Colon (tissue), 2 donors: ENCODE data around the gene MAPT.
"Not testable (repeated sequence)": the region's sequence is repeated elsewhere in the genome, so short reads cannot be mapped to it uniquely, and the experiment has no call there.

Source experiments
- FAIRE-seq: peaks from 2 replicates; lab custom pipeline; 2012; peaks lifted over from hg19 to GRCh38; lab: Jason Lieb, UNC
- donor health status: control.
- donor health status: control.

Gene MAPT

GRCh38 chr17:46010597-46011186 is 116.3 kb downstream of the MAPT start:
- no peak for FAIRE-seq

- no peak for FAIRE-seq
Measured at GRCh38 chr17:46011711-46012505, 117.6 kb downstream of the MAPT start.

DNA sequence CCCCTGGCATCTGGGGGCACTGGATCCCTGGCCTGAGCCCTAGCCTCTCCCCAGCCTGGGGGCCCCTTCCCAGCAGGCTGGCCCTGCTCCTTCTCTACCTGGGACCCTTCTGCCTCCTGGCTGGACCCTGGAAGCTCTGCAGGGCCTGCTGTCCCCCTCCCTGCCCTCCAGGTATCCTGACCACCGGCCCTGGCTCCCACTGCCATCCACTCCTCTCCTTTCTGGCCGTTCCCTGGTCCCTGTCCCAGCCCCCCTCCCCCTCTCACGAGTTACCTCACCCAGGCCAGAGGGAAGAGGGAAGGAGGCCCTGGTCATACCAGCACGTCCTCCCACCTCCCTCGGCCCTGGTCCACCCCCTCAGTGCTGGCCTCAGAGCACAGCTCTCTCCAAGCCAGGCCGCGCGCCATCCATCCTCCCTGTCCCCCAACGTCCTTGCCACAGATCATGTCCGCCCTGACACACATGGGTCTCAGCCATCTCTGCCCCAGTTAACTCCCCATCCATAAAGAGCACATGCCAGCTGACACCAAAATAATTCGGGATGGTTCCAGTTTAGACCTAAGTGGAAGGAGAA is 118.2 kb downstream of the MAPT start:
- no peak for FAIRE-seq

DNA sequence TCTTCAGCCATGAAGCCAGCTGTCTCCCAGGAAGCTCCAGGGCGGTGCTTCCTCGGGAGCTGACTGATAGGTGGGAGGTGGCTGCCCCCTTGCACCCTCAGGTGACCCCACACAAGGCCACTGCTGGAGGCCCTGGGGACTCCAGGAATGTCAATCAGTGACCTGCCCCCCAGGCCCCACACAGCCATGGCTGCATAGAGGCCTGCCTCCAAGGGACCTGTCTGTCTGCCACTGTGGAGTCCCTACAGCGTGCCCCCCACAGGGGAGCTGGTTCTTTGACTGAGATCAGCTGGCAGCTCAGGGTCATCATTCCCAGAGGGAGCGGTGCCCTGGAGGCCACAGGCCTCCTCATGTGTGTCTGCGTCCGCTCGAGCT is 118.8 kb downstream of the MAPT start:
- no peak for FAIRE-seq

- no peak for FAIRE-seq
Measured at GRCh38 chr17:46013502-46014165, 119.3 kb downstream of the MAPT start.

GRCh38 chr17:46019408-46019925 is 125.1 kb downstream of the MAPT start:
- FAIRE-seq = not testable (repeated sequence)

- no peak for FAIRE-seq
Measured at GRCh38 chr17:46020023-46020761, 125.8 kb downstream of the MAPT start.

DNA sequence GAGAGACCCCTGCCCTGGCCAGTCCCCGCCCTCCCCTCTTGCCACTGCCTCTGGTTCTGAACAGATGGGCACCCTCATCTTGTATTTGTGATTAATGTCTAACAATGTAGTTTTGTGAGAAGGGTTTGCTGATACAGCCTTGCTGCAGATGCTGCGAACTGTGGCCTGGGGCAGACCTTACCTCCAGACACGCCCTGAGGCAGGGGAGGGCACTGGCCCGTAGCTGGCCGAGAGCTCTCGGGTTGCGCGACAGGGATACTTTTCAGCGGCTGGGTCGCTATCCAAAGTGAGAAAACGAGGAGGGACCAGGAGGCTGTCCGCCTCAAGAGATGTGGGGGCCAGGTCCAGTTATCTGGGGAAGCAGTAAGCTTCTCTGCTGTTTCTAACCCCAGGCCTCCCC is 126.6 kb downstream of the MAPT start:
- FAIRE-seq = no peak

DNA sequence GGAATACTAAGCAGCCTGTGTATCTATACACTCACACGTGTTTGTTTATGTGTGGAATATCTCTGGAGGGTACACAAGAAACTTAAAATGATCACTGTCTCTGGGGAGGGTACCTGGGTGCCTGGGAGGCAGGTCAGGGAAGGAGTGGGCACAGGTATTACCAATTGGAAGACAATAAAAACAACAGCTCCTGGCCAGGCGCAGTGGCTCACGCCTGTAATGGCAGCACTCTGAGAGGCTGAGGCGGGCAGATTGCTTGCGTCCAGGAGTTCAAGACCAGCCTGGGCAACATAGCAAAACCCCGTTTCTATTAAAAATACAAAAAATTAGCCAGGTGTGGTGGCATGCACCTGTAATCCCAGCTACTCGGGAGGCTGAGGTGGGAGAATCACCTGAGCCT is 129.0 kb downstream of the MAPT start:
- not testable (repeated sequence) for FAIRE-seq

GRCh38 chr17:46023783-46024388 is 129.5 kb downstream of the MAPT start:
- no peak for FAIRE-seq

DNA sequence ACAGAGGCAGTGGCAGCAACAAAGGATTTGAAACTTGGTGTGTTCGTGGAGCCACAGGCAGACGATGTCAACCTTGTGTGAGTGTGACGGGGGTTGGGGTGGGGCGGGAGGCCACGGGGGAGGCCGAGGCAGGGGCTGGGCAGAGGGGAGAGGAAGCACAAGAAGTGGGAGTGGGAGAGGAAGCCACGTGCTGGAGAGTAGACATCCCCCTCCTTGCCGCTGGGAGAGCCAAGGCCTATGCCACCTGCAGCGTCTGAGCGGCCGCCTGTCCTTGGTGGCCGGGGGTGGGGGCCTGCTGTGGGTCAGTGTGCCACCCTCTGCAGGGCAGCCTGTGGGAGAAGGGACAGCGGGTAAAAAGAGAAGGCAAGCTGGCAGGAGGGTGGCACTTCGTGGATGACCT is 130.2 kb downstream of the MAPT start:
- FAIRE-seq = no peak

DNA sequence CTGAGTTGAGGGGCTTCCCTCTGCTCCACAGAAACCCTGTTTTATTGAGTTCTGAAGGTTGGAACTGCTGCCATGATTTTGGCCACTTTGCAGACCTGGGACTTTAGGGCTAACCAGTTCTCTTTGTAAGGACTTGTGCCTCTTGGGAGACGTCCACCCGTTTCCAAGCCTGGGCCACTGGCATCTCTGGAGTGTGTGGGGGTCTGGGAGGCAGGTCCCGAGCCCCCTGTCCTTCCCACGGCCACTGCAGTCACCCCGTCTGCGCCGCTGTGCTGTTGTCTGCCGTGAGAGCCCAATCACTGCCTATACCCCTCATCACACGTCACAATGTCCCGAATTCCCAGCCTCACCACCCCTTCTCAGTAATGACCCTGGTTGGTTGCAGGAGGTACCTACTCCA is 130.7 kb downstream of the MAPT start:
- FAIRE-seq = no peak

- FAIRE-seq = no peak
Measured at GRCh38 chr17:46025510-46026165, 131.3 kb downstream of the MAPT start.

DNA sequence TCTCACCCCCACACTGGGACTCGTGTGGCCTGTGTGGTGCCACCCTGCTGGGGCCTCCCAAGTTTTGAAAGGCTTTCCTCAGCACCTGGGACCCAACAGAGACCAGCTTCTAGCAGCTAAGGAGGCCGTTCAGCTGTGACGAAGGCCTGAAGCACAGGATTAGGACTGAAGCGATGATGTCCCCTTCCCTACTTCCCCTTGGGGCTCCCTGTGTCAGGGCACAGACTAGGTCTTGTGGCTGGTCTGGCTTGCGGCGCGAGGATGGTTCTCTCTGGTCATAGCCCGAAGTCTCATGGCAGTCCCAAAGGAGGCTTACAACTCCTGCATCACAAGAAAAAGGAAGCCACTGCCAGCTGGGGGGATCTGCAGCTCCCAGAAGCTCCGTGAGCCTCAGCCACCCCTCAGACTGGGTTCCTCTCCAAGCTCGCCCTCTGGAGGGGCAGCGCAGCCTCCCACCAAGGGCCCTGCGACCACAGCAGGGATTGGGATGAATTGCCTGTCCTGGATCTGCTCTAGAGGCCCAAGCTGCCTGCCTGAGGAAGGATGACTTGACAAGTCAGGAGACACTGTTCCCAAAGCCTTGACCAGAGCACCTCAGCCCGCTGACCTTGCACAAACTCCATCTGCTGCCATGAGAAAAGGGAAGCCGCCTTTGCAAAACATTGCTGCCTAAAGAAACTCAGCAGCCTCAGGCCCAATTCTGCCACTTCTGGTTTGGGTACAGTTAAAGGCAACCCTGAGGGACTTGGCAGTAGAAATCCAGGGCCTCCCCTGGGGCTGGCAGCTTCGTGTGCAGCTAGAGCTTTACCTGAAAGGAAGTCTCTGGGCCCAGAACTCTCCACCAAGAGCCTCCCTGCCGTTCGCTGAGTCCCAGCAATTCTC is 132.1 kb downstream of the MAPT start:
- no peak for FAIRE-seq

DNA sequence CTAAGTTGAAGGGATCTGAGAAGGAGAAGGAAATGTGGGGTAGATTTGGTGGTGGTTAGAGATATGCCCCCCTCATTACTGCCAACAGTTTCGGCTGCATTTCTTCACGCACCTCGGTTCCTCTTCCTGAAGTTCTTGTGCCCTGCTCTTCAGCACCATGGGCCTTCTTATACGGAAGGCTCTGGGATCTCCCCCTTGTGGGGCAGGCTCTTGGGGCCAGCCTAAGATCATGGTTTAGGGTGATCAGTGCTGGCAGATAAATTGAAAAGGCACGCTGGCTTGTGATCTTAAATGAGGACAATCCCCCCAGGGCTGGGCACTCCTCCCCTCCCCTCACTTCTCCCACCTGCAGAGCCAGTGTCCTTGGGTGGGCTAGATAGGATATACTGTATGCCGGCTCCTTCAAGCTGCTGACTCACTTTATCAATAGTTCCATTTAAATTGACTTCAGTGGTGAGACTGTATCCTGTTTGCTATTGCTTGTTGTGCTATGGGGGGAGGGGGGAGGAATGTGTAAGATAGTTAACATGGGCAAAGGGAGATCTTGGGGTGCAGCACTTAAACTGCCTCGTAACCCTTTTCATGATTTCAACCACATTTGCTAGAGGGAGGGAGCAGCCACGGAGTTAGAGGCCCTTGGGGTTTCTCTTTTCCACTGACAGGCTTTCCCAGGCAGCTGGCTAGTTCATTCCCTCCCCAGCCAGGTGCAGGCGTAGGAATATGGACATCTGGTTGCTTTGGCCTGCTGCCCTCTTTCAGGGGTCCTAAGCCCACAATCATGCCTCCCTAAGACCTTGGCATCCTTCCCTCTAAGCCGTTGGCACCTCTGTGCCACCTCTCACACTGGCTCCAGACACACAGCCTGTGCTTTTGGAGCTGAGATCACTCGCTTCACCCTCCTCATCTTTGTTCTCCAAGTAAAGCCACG is 133.0 kb downstream of the MAPT start:
- FAIRE-seq = no peak

DNA sequence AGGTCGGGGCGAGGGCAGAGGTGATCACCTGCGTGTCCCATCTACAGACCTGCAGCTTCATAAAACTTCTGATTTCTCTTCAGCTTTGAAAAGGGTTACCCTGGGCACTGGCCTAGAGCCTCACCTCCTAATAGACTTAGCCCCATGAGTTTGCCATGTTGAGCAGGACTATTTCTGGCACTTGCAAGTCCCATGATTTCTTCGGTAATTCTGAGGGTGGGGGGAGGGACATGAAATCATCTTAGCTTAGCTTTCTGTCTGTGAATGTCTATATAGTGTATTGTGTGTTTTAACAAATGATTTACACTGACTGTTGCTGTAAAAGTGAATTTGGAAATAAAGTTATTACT is 133.6 kb downstream of the MAPT start:
- no peak for FAIRE-seq

GRCh38 chr17:46028374-46028773 is 134.0 kb downstream of the MAPT start:
- FAIRE-seq = no peak

GRCh38 chr17:46028981-46029565 is 134.7 kb downstream of the MAPT start:
- no peak for FAIRE-seq

- FAIRE-seq = no peak
Measured at GRCh38 chr17:46029627-46030026, 135.3 kb downstream of the MAPT start.
